NAMALWA (cell line): ENCODE data around the gene GJD3.
A peak's percentile ranks its signal among the peaks of the same experiment; 100 is the strongest.

Experiments
- DNase-seq: peaks from one replicate; pipeline ENCODE4 v3.0.0-alpha.2; 2015; ENCODE audit warnings: low spot score

Gene GJD3

GRCh38 chr17:40322358-40323315, 41.9 kb downstream of the GJD3 start:
- peak; percentile 95 for DNase-seq

DNA sequence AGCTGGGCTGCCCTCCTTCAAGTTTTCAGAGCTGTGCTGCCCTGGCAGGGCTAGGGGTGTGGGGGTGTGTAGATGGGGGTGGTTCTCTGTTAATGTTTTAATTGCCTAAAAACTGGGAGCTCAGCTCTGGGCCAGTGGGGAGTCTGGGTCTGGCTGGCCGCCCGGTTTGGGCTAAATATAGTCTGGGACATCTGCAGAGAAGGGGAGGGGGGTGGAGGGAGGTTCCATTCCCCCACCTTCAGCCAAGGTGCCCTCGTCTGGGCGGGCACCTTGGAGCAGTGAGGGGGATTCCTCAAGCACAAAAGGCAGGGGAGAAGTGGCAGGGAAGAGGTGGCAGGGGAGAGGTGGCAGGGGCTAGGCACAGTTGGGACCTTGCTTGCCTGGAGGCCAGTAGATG, 42.6 kb downstream of the GJD3 start:
- DNase-seq = no peak

GRCh38 chr17:40321524-40321929, 43.0 kb downstream of the GJD3 start:
- DNase-seq = no peak

DNA sequence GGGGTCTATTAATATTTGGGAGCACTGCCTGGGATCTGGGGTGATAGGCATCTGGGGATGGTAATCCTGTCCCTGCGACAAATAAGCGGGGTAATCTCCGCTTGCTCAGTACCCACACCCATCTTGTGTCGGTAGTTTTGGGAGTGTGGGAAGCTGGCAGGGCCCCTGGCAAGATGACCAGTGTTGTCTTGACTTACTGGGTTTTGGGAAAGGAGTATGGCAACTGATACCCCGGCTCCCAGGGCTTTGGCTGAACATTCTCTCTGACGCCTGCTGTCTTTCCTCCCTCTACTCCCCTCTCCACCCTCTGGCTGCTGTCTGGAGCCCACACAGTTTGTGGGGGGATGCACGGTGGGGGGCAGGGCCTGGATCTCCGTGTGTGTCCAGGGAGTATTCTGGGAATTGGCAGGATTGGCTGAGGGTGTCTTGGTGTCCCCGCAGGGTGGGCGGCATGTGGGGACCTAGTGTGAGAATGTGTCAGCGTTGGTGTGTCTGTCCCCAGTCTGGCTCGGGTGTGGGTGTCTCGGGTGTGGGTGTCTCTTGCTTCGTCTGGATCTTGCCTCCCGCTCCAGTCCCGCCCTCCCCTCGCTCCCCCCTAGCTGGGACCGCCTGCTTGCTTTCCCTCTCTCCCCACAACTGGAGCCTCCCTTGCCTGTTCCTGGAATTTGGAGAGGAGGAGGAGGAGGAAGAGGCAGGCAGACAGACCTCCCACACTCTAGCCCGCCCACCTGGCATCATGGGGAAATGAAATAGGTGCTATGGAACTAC, 43.6 kb downstream of the GJD3 start:
- no peak for DNase-seq

DNA sequence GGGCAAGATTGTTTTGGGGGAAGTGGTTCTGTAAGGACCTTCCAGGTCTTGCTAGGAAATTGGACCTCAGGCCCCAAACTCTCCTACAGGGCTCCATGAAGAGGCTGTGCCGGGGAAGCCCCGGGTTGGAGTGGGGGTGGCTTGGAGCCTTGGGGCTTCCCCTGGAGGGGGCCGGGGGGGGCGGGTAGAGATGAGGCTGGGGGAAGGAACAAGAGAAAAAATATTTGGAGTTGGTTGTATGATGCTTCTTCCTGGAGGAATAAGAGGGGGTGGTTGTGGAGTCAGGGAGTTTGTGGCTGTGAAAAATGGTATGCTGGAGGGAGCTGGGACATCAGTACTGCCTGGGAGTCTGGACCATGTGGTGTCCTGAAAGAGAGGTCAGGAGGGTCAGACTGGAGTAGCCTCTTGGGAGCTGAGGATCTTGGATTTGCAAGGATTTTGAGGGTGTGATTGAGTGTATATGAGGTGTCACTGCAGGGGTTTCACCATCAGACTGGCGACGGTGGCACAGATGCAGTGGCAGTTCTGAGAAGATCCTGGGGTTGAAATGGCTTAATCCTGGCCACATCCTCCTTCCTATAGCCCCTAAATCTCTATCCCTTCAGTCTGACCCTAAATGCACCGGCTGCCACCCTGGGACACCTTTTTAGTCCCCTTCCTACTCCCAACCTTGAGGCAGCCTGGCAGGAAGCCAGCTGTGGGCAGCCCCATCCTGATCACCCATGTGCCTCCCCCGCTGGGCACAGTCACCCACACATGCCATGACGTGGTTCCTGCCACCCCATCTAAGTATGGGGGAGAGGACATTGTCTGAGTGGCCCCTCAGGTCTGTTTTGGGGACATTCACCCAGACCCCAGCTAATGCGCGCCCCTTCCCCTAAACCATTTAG, 44.6 kb downstream of the GJD3 start:
- DNase-seq = no peak

- no peak for DNase-seq
These were observed 45.6 kb downstream of the GJD3 start for GRCh38 chr17:40318830-40319391.

- DNase-seq = peak; percentile 95
These were observed 46.4 kb downstream of the GJD3 start for GRCh38 chr17:40317880-40318829.

GRCh38 chr17:40317345-40317873, 47.1 kb downstream of the GJD3 start:
- DNase-seq = peak; percentile 74

GRCh38 chr17:40316571-40317344, 47.8 kb downstream of the GJD3 start:
- no peak for DNase-seq

DNA sequence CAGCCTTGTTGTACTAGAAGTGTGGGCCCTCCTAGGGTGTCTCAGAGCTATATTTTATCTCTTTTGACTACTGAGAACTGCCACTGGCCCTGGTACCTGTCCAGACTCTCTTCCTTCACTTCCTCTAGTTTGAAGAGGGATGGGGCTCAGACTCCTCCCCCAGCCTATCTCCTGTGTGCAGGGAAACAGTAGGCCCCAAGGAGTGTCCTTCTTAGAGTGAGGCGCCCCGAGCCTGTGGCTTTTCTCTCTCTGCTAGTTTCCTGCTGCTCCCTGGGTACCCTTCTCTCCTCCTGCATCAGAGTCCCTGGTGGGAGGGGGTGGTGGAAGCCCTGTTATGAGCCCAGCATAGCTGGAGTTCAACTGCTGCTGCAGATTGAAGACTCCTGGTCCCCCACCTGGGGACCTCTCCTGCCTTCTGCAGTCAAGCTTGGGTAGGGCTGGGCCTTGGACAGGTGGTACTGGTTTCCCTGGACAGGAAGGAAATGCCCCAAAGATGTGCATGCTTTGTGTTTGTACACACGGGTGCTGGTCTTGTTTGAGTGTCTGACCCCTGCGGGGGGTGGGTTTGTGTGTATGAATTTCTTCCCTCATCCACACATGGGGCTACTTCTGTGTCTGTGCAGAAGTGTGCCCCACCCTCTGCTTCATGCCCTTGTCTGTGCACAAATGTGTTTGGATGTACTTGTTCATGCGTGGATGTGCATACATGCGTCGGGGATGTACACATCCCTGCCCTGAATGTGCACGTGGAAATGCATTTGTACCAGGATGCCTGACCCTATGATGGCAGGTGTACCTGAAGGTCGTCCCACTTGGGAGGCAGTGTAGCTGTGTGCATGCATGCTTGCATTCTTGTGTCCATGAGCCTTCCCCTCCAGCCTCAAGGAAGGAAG, 48.6 kb downstream of the GJD3 start:
- no peak for DNase-seq

DNA sequence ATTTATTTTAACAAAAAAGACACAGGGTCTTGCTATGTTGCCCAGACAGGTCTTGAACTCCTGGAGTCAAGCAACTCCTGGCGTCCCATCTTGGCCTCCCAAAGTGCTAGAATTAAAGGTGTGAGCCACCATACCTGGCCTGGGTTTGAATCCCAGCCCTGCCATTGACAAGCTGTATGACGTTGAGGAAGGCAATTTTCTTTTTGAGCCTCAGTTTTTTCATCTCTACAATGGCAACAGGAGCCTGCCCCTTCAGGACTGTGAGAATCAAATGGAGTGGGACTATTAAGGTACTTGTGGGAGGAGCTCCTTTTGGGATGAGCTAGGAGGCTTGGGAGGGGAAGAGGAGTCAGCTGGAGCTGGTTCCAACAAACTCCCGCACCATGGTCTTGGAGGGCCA, 49.3 kb downstream of the GJD3 start:
- no peak for DNase-seq

GRCh38 chr17:40314584-40314956, 50.0 kb downstream of the GJD3 start:
- peak; percentile 64 for DNase-seq

DNA sequence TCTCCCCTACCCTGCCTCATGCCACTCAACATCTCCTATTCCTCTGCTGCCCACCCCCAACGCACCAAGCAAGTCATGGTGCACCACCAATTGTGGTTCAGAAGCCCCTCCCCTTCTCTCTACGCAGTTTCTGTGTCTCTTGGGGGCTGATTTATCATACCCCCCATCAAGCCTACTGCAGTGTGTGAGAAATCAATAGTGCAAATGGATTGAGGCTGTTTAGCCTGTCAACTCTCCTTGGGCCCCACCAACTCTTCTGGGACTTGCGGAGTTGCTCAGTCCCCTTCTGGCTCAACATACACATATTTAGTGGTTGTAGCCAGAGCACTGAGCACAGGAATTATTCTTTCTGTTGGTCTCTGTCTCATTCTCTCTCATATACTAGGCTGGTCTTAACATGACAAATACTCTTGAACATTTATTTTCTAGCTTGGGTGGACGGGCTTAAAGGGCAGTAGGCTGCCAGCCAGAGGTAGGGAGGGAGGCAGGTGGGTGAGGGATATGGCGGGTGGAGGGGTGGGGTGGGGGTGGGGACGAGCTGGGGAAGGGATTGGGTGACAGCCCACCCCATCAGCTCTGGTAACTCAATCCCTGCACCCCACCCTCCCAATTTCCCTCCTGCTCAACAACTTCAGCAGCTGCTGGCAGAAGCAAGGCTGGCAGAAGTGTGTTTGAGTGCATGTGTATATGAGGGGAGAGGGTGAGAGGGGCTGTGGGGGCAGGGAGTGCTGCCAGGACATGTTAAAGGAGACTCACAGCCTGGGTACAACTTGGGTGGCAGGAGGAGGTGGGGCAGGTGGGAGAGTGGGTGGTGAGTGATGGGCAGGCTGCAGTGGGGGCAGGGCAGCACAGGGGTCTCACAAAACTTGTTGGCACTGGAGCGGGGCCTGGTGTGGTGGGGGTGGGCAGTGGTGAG, 50.6 kb downstream of the GJD3 start:
- no peak for DNase-seq
